Glomerular endothelial cell (primary cell): ENCODE results near the gene SLC9A7. TPM values are rescaled to one million over a fixed set of nuclear protein-coding genes. Genes with fewer than 3 reads are reported as not detected.

Experiments used
- DNase-seq: peaks from one replicate; pipeline ENCODE4 v3.0.0-alpha.2; 2011; ENCODE audit warnings: low read depth, low spot score; ENCODE audit errors: extremely low read depth
- total RNA-seq: library from RNA; depleted of rRNA; stranded (reverse); fragments of >200 nt; gene quantifications from 2 replicates; pipeline ENCODE4 v1.2.3, GENCODE V29; 2015

SLC9A7 gene
- total RNA-seq, 1 donor from 2014 or later = 7.1 TPM

DNA sequence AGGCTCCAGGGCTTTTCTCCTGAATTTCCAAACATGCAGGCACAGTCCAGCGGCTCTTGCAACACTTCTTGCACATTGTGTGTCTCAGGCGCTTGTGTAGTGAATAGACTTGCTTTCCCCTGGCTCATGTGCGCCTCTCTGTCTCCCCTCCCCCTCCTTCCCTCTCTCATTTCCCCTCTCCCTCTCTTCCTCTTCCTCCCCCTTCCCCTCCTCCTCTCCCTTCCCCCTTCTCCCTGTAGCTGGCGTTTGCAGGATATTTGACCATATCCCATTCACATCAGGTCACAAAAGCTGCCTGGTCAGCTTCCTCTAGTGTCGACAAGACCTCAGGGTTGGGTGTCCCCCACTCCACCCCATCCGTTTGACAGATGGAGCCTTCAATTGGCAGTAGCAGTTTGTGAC is 182.9 kb downstream of the SLC9A7 start:
- DNase-seq = no peak

DNA sequence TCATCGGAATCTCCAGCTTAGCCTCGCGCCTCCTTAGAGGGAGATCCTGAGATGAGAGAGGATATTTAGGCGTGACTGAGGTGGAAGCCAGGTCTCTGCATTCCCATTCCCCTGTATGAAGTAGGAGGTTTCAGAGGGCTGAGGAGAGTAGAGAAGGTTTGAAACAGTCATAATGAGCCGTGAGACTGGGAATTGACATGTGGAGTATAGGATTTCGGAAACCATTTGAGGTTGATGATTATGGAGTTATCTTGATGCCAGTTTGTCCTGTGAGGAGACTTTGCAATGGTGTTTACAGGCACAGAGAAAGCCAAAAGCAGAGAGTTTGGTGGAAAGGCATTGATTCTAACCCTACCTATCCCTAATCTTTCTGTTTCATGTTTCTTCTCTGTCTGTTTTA is 183.3 kb downstream of the SLC9A7 start:
- no peak for DNase-seq

DNA sequence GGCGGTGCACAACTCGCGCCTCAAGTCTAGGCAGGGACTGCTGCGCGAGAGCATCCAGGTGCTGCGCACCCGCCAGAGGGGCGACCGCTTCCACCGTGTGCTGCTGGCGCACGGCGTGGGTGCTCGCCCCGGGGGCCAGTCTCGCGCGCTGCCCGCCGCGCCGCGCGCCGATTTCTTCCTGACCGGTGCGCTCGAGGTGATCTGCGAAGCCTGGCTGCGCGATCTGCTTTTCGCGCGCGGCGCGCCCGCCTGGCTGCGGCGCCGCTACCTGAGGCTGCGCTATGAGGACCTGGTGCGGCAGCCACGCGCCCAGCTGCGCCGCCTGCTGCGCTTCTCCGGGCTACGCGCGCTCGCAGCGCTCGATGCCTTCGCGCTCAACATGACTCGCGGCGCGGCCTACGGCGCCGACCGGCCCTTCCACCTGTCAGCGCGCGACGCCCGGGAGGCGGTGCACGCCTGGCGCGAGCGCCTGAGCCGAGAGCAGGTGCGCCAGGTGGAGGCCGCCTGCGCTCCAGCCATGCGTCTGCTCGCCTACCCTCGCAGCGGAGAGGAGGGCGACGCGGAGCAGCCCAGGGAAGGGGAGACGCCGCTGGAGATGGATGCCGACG is 184.0 kb downstream of the SLC9A7 start:
- DNase-seq = no peak

DNA sequence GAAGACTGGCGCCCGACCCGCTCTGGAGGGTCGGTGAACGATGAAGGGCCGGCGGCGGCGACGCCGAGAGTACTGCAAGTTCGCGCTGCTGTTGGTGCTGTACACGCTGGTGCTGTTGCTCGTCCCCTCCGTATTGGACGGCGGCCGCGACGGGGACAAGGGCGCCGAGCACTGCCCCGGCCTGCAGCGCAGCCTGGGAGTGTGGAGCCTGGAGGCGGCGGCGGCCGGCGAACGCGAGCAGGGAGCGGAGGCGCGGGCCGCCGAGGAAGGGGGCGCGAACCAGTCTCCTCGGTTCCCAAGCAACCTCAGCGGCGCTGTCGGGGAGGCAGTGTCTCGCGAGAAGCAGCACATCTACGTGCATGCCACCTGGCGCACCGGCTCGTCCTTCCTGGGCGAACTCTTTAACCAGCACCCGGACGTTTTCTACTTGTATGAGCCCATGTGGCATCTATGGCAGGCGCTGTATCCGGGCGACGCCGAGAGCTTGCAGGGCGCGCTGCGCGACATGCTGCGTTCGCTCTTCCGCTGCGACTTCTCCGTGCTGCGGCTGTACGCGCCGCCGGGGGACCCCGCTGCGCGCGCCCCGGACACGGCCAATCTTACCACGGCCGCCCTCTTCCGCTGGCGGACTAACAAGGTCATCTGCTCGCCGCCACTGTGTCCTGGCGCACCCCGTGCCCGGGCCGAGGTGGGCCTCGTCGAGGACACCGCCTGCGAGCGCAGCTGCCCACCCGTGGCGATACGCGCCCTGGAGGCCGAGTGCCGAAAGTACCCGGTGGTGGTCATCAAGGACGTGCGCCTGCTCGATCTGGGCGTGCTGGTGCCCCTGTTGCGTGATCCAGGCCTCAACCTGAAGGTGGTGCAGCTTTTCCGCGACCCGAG is 184.8 kb downstream of the SLC9A7 start:
- no peak for DNase-seq

DNA sequence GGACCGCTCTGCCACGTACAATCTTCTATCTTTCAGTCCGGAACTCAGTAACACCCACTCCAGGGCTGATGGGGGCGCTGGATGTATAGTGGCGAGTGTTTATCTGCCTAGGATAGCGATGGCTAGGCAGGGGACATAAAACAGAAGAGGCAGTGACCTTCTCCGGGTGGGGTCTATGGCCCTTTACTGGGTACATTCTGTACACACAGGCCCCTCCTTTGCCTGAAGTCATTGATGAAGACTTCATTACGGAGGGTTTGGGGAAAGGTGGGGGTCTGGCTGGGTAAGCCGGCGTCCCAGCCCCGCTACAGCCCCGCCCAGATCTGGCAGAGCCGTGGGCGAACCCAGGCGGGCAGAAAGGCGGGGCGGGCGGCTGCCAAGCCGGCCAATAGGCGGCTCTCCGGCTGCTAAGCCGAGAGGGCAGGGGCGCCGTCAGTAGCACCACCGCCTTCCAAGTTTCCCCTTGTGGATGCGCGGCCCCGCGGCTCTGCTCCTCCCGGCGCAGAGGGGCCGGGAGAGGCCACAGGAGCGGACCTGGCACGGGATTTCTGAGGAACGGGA is 185.5 kb downstream of the SLC9A7 start, which contains the start of gene CHST7:
TSS of gene CHST7 (plus strand) at position 435 of the 561 bp plus-strand sequence. CDS start 167 bp downstream, outside the sequence.
- DNase-seq = no peak

DNA sequence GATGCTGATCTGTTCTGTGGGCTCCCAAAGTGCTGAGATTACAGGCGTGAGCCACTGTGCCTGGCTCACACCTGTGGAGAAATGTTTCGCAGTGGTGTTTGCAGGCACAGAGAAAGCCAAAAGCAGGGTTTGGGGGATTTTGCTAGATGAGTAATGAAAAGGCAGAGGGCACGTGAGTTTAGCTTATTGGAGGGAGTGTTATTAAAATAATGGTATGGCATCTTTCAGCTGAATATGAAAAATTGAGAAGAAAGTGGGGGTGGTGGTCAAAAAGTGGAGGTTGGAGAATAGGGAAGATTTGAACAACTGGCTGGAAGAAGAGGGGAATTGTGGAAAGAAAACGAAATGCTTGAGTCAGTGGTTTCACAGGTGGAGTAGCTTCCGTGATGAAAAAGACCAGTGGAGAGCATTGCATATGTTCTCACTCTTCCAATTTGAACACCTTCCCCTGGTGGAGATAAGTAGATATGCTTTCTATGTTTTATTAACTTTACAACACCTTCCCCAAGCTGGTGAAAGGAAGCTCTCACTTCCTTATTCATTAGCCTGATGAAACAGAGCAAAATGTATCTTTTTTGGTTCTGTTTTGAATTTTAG is 186.5 kb downstream of the SLC9A7 start:
- DNase-seq = no peak

DNA sequence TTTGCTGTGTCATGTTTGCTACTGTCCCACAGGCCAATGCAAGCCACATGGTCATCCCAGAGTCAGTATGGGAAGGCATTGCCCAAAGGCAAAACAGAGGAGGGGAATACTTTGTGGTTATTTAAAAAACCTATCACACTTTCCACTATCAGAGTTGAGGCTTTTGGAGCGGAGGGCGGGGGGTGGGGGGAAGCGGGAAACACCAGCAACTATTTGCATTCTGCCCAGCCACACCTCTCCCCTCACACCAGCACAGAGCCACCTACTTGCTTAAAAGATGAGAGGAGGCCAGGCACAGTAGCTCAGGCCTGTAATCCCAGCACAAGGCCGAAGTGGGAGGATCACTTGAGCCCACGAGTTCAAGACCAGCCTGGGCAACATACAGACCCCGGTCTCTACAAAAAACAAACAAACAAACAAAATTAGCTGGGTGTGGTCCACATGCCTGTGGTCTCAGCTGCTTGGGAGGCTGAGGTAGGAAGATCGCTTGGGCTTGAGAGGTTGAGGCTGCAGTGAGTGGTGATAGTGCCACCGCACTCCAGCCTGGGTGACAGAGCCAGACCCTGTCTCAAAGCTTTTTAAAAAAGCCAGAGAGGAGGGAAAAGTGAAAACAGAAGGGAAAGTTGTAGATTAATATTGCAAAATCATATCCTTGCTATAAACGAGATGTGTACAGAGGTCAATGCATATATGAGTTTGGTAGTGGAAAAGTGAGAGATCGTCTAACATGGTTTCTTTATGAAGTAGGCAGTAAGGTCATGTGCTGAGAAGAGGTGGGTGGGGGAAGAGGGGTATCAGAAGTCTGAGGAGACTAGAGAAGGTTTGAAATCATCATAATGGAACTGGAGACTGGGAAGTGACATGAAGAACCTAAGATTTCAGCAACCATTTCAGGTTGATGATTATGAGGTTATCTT is 187.2 kb downstream of the SLC9A7 start:
- no peak for DNase-seq

DNA sequence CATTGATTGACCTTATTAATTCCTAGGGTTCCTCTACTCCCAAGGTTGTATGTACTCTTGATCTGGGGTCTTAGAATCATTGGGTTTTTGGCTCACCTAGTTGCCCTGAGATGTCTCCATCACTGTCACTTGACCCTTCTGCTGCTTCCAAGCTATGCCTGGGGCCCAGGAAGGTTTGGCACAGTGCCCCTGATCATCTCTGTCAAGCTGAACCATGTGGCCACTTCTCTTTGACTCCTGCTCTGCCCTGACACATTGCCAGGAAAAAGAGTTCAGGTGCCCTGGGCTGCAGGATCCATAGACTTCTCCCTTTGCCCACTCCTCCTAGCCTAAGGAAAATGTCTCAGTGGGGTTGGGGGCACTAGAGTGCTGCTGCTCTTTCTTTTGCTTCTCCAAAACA is 189.3 kb downstream of the SLC9A7 start:
- DNase-seq = no peak

DNA sequence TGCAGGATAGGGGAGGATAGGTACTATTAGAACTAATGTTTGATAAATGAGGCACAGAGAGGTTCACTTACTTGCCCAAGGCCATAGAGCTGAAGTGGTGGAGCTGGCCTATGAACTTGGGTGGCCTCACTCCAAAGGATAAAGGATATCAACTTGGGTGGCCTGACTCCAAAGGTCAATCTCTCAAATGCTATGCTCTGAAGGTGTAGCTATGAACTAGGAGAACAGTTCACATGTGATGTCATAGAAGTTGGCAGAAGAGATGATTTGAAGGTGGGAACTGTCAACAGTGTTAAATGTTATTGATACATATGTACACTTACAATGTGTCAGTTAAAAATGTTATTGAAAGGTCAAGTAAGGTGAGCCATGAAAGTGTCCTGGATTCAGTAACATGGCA is 191.5 kb downstream of the SLC9A7 start:
- no peak for DNase-seq

DNA sequence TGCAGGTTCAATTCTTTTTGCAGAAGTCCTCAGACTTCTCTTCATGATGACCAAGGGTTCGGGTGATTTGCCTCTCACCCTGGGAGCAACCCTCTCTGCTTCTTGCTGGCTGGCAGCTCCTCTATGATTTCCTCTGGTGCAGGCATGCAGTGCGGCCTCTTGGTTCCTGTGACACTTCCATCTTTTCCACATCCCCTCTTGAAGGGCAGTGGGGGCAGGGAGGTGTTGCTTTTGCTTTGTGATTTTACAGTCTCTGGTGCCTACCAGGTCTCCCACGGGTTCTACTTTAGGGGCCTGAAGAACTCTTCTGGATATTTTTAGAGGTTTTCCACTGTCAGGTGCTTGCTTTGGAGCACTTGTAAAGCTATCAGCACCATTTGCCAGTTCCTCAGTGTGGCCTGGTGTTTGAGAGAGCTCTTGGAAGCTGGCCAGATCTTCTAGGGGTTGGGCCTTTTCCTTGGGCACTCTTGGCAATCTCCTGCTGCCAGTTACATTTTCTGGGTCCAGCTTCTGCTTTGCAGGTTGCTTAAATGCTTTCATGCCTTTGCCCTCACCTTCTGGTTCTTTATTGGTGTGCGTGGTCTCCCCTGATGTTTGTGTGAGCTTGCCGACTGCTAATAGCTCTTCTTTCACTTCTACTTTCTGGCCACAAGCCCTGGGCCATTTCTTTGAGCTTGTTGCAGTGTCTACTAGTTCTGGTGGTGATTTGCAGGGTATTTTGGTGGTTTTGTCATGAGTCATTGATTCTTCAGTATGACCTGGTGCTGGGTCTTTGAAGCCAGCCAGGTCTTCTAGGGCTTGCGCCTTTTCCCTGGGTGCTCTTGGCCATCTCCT is 196.9 kb downstream of the SLC9A7 start:
- no peak for DNase-seq

DNA sequence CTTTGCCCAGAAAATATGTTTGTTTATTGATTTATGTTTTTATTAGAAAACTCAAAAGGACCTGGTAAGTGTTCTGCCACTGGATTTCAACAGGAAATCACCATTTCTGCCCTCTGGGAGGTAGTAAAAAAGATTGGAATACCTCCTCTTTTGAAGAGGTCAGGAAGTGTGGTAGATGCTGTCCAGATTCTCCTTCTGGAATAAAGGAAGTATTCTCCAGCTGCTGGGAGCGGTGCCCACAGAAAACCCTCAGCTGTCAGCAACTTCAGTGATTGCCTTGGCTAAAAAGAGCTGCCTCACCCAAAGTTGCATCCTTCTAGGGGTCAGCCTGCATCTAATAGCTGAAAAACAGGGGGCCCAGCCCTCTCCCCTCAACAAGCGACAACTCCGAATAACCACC is 199.9 kb downstream of the SLC9A7 start:
- no peak for DNase-seq

DNA sequence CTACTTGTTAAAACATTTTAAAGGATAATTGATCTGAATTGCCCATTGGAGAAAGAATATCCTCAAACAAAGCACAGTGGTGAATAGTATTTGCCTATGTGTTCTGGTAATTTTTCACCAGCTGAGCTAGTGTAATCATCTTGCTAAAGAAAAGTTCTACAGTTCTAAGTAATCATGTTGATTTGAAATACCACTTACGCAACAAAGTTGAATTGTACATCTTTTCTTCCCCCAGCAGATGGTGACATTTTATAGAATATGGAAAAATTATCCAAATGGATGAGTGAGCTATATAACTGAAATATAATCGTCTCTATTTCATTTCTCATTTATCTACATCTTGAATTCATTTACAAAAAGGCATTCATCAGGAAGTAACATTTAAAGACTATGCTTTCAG is 204.0 kb downstream of the SLC9A7 start:
- DNase-seq = no peak

DNA sequence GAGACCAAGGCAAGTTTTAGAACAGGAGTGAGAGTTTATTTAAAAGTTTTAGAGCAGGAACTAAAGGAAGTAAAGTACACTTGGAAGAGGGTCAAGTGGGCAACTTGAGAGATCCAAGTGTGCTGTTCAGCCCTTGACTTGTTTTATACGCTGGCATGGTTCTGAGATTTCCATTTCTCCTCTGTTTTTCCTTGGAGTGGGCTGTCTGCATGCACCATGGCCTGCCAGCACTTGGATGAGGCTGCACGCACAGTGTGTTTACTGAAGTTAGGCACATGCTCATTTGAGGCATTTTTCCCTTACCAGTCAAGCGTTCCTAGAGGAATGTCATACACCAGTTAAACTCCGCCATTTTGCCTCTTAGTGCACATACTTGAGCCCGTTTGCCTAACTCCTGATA is 205.0 kb downstream of the SLC9A7 start:
- DNase-seq = no peak

DNA sequence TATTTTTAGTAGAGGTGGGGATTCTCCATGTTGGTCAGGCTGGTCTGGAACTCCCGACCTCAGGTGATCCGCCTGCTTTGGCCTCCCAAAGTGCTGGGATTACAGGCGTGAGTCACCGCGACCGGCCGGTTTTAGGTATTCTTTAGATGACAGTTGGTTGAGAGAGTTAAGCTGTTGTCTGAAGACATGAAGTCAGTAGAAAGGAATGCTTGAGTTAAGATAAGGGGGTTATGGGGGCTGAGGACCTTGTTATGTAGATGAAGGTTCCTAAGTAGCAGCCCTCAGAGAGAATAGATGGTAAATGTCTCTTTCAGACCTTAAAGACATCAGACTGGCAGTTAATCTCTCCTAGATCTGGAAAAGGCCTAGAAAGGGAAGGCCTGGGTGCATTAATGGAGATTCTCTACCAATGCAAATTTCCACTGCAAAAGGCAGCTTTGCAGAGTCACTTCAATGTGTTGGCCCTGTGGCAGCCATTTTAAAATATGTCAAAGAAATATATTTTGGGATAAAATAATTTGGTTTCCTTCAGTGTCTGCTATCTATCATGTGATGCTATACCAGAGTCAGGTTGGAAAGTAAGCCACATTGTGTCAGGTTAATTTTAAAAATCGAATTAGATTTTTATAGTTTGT is 207.3 kb downstream of the SLC9A7 start:
- DNase-seq = no peak

DNA sequence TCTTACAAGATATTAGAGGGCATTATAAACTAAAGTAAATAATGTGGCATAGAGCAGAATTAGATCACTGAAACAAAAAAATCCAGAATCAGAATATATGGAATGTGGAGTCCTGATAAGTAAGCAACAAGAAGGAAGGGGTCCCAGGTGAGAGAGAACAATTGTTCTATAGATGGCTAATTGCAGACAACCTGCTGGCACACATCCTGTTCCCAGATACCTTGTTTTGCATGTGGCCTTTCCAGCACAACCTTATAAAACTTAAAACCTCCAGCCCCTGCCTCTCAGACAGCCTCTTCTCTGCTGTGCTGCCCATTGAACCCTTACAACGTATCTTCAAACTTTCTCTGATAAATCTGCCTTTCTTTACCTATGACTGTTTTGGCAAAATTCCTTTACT is 209.0 kb downstream of the SLC9A7 start:
- DNase-seq = no peak
